GM12875 (cell line): Measurements from ENCODE around the gene IFI16.
A peak's percentile ranks its signal among the peaks of the same experiment; 100 is the strongest.

Experiments used
- H3K4me3 ChIP-seq: one replicate; pipeline ENCODE4 v1.5.1; 2011; ENCODE audit warnings: low read depth, low read length, control low read depth
- CTCF ChIP-seq: IDR thresholded peaks from 2 replicates; pipeline ENCODE4 v1.5.1; 2011; ENCODE audit warnings: low read depth, mild to moderate bottlenecking, control low read depth, inconsistent platforms, low read length, moderate library complexity, borderline replicate concordance; ENCODE audit not compliant: insufficient read depth

The IFI16 gene

GRCh38 chr1:159071970-159072582 is 62.4 kb downstream of the IFI16 start:
- peak; percentile 53; the same call in 1 of the 2 replicates for TF ChIP-seq CTCF
- H3K4me3 ChIP-seq: no peak overlapping the region

- TF ChIP-seq CTCF: no peak
- H3K4me3 ChIP-seq: peak within 1 kb of the TSS; percentile 86
Measured at GRCh38 chr1:159076438-159077119, 66.9 kb downstream of the IFI16 start, which contains the start of gene AIM2. AIM2 (minus strand) TSS chr1:159076766; CDS start chr1:159073499, 3,267 bp downstream.

- TF ChIP-seq CTCF: no peak
- peak overlapping the region; percentile 36 for H3K4me3 ChIP-seq
Measured at GRCh38 chr1:159077120-159077961, 67.6 kb downstream of the IFI16 start.

- no peak overlapping the region for H3K4me3 ChIP-seq
- no peak for TF ChIP-seq CTCF
Measured at GRCh38 chr1:159079525-159079924, 69.8 kb downstream of the IFI16 start.

- H3K4me3 ChIP-seq: no peak overlapping the region
- TF ChIP-seq CTCF: no peak
Measured at GRCh38 chr1:159081626-159082025, 71.9 kb downstream of the IFI16 start.

GRCh38 chr1:159083013-159083412 is 73.3 kb downstream of the IFI16 start:
- H3K4me3 ChIP-seq: no peak overlapping the region
- no peak for TF ChIP-seq CTCF
